ENCODE measurements around the gene SLC25A13.
A peak's percentile ranks its signal among the peaks of the same experiment; 100 is the strongest.

Gene SLC25A13

DNA sequence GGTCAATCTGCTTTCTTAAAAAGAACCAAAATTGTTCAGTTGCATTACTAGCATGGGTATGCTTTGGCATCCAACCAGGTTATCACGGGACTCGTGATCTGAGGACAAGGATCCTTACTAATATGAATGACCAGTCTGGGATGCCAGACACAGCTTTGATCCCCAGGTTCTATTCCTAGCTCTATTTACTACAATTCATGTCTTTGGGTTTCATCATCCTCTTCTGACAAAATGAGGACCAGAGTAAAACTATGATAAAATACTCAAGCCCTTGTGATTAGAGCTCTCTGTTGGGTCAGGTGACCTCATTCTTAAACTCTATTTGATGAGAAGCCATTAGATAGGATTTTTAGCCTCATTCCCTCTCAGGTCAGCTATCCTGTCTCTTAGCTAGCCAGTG, 119.8 kb downstream of the SLC25A13 start:
- no peak for DNase-seq (ENCODE audit: low spot score)

DNA sequence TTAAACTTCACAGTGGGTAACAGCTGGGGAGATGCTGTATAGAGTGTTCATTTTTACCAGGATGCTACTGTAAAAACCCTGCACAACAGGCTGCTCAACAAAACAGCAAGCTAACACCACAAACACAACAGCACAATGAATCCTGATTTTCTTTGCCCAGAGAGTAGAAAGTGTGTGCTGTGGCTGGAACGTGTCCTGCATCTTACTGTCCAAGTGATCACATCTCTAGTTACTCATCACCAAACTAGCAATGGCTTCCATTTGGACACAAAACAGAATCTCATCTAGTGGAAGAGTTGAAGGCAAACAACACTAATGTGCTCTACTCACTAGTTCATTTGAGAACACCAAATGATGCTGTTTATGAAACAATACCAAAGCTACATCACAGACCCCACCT, 121.2 kb downstream of the SLC25A13 start:
- no peak for DNase-seq (ENCODE audit: low spot score)

DNA sequence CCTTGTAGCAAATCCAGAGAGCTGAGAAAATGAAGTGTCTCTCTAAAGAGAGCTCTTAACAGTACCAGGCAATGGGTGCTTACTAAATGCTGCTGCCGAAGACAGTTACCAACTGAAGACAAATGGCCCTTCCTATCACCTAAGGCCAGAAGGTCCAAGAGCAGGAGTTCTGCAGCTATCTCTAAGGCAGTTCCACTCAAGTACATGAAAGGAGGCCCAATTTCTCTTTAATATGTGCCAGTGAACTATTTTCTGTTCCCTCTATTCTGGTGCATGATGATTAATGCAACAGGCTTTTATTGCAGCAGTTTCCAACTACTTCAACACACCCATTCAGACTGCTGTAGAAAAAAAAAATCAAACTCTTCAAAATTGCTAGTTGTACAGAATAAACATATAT, 122.5 kb downstream of the SLC25A13 start:
- DNase-seq (ENCODE audit: low spot score), result no peak

DNA sequence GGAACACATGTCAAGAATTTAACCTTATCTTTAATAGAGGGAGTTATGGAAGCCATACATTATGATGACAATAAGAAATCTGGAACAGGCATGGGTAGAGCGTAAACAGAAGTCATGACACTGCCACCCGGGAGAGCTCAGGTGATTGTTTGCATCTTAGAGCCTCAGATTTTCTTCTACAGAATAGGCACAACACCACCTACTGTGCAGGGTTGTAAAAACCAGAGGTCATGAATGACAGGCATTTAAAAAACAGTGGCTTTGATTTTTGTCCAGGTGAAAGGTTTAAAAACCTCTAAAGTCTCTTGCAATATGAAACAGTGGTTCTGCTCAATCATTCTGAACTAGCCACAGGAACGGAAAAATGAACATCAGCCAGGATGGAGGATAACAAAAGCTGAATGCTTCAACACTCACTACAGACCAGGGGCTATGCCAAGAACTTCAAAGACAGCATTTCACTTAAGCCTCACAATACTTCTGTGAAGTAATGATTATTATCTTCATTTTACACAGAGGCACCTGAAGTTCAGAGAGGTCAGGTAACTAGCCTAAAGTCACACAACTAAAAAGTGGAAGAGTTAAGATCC, 123.8 kb downstream of the SLC25A13 start:
- no peak for DNase-seq (ENCODE audit: low spot score)

DNA sequence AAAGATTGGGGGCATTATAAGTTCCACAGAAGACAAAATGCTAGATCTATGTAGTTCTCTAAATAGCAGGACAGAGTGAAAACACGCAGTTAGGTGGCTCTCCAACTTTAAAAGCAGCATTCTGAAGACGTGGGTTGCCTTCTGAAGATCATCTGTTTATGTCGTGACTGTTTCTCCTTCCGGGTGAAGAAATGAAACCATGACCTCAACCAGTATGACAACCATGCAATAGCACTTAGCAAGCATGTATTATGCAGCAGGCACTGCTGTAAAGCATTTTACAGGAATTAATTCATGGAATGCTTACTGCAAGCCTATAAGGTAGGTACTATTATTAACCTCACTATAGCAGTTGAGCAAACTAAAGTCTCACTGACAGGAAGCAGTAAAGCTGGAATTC, 125.2 kb downstream of the SLC25A13 start:
- no peak for DNase-seq (ENCODE audit: low spot score)

DNA sequence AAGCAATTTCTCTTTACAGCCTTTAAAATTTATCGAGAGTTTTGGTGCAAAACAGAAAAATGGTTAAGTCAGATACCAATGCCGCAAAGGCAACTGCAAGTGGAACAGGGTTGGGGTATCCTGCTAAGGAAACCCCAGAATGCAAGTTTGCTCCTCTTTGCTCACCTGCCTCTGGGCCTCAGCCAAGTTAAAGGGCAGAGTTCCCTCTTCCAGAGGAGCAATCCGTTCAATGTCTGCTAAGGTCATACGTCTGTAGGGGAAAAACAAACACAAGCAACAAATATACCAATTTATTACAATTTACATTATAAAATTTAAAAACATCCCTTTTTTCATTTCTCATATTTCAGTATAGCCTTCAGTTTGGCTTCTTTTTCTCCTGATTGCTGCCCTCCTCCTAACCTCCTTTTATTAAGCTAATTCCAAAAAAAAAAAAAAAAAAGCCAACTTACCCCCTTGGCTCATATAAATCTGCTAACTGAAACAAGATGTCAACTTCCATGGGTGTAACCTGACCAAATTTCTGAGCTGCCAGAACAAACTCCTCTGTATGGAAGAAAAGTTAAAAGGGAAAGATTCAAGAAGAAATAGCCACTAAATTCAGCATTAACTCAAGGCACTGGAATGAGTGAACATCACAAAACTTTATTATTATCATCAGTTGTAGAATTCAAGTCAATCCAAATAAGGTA, 132.6 kb downstream of the SLC25A13 start:
- DNase-seq (ENCODE audit: low spot score), result no peak

DNA sequence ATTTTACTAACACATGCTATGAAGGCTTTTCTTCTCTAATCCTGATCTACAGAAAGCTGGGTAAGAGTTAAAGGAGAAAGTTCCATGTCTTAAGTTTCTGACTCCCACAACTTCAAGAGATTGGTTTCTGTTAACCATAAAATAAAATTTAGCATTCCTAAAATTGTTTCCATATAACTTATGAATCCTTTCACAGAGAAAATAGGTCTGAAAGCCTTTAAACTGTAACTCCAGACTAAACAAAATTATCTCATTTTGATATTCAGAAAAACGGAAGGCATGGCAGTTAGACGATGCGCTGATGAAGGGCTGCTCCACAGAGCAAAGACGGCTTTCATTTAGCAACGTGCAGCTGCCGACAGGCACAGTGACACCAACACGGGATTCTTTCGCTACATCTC, 133.3 kb downstream of the SLC25A13 start:
- no peak for DNase-seq (ENCODE audit: low spot score)

DNA sequence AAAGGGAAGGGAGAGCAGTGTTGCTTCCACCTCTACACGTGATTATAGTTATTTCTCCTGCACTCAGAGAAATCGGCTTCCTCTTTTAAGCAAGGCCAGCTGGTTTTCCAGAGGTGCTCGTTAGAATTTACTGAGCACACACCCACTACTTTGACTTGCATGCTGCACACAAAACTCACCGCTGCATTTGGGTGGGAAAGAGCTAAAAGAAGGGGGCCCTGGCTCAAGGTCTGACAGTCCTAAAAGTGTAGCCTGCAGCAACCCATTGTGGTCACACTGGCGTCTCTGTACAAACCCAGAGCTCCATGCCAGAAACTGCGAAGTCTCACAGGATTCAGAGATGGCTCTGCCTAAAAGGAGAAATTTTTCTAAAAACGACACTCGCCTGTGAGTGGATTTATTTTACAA, 133.7 kb downstream of the SLC25A13 start:
- DNase-seq (ENCODE audit: low spot score), result no peak

DNA sequence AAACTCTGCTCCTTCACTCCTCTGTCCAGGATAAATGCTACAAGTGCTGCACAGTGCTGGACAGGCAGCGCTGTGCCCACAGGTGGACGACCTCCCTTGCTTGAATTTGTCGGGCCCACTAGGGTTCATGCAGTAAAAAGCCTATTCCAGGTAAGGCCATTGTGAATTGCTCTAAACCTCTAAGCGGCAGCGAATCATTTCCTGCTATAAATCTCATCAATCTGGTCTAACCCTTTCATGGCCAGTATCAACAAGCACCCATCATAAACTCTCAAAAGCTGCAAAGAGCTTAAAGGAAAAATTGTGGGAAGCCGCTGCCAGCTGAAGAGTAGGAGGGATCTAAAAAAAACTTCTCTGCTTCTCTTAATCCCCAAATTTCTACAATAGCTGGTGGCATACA, 134.2 kb downstream of the SLC25A13 start:
- DNase-seq (ENCODE audit: low spot score), result no peak

DNA sequence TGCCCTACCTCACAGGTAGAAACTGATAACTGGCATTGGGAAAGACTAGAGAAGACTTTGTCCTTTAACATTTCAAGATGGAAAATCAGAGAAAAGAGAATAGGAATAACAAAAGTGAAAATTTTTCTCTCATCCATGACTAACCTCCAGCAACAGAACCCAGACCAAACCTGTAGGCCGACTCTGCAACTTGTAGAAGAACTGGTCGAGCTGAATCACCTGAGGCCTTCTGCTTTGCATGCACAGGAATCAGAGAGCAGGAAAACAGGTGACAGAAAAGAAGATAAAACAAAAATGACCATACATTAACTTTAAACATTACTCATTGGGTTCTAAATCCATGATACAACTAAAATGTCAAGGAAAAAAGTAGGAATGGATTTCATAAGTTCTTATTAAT, 137.1 kb downstream of the SLC25A13 start:
- DNase-seq (ENCODE audit: low spot score), result no peak

DNA sequence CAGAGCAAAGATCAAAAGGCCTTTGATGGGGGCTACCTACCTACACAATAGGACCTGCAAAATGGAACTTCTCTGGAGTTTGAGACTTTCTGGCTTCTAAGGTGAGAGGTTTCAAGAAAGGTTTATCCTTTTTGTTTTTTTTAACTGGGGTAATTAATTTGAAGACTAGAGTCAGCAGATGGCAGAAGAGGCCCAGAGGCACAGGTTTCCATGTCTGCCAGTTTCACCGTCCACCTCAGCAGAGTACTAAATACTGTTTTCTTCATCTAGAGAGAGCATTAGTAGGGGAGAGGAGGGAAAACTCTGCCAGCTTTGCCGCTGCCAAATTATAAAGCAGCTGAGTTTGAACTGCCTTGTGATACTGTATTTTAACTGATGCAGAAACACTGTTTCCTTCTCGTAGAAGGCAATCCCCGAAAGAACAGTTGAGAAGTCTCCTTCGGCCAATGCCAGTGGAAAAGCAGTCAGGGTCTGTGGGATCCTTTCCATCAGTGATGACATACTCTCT, 138.7 kb downstream of the SLC25A13 start:
- no peak for DNase-seq (ENCODE audit: low spot score)

DNA sequence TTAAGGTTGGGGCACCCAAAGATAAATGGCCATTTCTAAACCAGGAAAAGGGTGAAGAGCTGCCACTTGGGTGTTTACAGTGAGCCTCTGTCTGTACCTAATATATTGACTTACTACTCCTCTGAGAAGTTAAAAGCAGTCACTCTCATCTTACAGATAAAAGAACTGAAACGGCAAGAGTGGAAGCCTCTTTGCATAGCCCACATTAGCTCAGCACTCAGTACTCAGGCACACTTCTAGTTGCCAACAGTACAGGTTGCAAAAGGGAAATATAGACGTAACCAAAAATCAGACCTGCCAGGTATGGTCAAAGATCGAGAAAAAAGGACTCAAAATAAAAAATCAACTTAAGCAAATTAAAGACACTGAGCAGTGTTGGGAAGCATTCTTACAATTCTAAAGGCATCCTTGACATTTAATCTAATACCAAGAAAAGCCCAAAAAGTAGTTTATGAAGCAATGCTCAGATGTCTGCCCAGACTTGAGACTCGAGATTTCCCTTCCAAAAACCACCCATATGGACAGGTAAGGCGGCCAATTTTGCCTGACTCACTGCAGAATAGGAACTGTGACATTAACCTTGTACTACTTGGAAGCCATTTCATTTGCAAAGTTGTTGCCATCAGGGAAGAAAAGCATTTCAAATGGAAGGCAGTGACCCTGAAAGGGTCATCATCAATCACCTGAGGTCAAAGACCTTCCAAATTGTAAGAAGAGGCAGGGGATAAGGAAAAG, 139.3 kb downstream of the SLC25A13 start:
- DNase-seq (ENCODE audit: low spot score), result no peak

DNA sequence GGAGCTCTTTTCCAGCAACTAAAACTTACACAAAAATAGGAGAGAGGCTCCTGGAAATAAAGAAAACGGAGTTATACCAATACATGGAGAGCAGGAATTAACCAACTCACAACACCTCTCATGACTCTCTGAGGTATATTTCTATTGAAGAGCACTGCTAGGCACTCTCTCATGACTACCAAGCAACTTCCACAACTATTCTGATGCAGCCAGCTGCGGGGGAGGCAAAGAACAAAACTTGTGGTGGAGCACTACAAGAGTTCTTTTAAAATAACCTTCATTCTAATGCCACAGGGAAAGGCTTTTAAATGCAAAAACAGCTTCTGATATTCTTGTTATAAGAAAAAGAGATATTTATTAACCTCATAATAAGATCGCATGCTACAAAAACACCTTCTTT, 140.7 kb downstream of the SLC25A13 start:
- no peak for DNase-seq (ENCODE audit: low spot score)

DNA sequence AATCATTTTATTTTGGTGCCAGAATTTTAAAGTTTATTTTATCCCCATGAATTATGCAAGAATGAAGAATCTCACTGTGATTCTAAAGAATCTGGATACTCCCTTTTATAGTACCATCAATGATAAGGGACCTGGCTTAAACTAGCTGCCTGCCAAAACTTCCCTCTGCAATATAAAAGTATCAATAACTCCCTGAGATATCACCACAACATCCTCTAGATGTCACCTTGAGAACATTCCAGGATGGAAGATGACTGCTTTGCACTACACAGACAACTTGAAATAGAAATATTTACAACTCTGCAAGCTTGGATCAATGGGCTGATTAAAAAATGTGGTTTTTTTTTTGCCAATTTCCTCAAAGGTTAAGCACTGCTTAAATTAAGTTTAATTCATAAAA, 142.1 kb downstream of the SLC25A13 start:
- DNase-seq (ENCODE audit: low spot score), result peak; percentile 5

DNA sequence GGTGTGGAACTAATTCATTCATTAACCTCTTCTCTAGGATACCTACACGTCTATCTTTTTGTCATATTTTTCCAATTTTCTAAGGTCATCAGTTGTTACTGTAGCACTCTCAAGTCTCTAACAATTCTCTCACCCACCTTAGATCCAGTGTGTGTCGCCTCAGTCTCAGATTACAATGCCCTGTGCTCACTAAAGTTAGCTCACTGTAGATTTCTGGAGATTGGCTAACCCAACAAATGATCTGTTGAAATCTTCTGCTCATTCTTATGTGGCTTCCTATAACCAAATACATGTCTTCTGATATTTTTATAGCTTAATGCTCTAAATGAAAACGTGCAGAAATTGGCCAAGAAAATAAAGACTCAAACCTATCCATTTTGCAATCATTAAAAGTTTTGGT, 142.6 kb downstream of the SLC25A13 start:
- no peak for DNase-seq (ENCODE audit: low spot score)

DNA sequence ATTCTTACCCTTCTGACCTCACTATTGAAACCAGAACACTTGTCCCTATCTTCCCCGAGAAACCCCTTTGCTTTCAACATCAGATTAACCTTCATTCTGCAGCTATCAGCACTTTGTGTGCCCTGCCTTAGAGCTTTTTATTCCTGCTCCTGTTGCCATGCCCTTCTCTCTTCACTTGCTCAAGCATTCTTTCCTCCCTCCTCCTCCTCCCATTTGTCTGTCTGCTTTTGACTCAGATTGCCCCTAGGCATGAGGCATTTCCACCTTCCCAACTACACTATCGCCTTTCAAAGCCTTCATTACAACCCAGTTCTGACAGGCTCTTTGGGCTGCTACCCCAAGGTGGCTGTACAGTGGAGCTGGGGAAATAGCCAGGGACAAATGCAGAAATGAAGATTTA, 143.3 kb downstream of the SLC25A13 start:
- DNase-seq (ENCODE audit: low spot score), result no peak

DNA sequence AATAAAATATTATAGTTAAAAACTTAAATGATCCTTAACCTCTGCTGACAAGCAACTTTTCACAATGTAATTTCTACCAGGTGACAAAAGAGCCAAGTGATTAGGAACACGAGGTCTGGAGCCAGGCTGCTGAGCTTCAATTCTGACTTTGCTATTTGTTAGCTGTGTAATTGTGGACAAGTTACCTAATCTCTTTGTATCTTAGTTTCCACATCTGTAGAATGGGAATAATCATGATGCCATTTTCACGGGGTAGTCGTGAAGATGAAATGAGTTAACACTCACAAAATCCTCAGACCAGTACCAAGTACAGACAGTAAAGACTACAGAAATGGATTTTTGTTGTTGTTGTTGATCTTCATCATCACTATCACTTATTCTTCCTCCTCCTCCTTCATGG, 144.5 kb downstream of the SLC25A13 start:
- DNase-seq (ENCODE audit: low spot score), result no peak

DNA sequence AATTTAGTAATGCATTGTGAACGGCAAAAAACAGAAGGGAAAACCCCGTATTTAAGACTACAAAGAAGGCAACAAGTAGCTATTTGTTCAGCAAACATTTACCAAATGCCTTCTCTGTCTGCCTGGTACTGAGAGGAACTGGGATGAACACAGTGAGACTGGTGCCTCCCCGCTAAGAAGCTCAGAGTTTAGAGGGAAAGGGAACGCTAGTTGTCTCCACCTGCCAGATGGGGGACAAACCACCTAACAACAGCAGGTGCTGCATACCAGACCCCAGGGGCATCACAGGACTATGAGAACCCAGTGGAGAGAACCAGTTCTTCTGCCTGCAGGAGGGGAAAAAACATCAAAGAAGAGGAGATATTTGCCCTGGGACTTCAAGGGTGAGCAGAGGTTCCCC, 147.1 kb downstream of the SLC25A13 start:
- no peak for DNase-seq (ENCODE audit: low spot score)

DNA sequence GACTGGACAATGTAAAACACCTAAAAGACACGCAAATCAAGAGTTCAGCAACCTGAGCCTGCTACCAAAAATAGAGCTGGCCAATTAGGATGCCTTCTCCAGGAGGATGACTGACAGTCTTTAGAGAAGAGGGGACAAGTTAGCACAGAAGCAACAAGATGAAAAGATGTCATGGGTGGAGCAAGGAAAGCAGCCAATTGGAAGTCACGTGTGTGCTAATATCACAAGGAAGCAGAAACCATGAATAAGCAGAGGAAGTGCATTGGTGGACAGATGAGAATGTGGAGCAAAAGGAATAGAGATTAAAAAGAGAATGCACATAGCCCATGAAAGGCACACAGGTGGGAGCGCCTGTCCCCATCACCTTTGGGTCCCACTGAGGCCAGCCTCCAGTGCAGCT, 148.1 kb downstream of the SLC25A13 start:
- no peak for DNase-seq (ENCODE audit: low spot score)

DNA sequence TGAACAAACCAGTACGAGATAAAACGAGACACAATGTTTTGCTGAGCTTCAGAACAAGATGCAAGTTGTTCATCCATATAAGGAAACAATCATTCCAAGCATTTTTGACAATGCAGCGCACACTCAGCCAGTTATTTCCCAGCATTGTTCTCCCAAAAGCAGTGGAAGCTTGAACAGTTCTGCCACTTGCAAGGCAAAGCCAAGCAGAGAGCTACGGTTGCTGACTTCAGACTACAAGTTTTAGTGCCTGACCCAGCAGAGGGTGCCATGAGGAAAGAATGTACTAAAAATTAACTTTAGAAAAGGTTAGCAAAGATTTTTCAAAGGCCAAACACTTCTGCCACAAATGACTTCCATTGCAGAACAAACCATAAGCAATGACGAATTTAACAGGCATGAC, 152.5 kb downstream of the SLC25A13 start:
- DNase-seq (ENCODE audit: low spot score), result no peak

DNA sequence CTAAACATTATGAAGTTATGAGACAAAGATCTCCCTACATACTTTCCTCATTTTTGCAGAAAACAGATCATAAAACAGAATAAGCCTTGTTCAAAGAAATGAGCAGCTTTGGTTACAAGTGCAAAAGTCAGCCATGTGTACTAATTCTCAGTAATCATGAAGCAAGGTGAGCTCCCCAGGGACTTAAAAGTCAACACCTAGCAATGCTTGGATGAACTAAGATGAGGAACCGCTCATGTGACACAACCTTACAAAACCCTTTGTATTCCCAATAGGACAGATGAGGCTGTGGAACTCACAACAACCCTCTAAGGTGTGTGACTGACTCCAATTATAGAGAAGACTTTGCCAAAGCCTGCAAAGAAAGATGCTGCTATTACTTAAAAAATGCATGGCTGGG, 154.5 kb downstream of the SLC25A13 start:
- DNase-seq (ENCODE audit: low spot score), result no peak

DNA sequence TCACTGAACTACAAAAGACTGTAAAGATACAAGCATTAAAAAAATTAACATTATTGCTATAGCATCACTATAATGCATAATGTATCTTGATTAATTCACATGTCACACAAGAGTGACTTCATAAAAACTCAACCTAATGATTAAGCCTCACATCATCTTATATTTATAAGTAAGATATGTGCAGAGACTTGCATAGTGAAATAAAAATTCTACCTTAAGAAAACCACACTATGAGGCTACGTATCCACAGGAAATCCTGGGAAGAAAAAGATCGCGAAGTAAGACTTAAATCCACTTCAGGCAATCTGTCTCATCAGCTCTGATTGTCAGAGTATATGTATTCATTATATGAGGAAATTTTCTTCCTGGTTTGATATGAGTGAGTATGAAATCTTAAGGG, 160.0 kb downstream of the SLC25A13 start:
- DNase-seq (ENCODE audit: low spot score), result no peak

DNA sequence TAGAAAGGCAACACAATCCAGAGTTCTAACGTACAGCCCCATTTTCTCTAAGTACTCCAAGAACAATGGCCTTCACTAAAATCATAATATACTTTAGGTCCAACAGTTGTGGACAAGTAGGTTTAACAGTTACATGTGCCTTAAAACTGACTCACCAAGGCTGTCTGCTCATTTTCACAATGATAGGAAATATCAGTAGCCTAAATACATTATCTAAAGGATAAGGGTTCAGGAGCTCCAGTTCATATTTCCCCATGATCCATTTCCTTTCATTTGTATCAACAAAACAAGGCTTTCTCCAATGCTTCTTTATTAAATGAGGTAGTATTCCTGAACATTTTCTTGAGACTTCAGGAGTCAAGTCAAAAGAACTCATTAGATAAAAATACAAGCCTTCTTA, 164.0 kb downstream of the SLC25A13 start:
- DNase-seq (ENCODE audit: low spot score), result no peak
